Adipocyte (in vitro differentiated cells): ENCODE measurements around the gene KRTAP10-9.
"Not testable (repeated sequence)": the region's sequence is repeated elsewhere in the genome, so short reads cannot be mapped to it uniquely, and the experiment has no call there.

Experiments used
- DNase-seq: peaks from one replicate; pipeline ENCODE4 v3.0.0-alpha.2; 2015; ENCODE audit warnings: low read depth
- H3K27me3 ChIP-seq: replicated peaks from 2 replicates; pipeline ENCODE4 v1.7.0; 2013; ENCODE audit warnings: mild to moderate bottlenecking, low read length, moderate library complexity; ENCODE audit not compliant: control insufficient read depth, insufficient read depth
- H3K36me3 ChIP-seq: 2 replicates; pipeline ENCODE4 v1.7.0; 2013; ENCODE audit warnings: low read length, mild to moderate bottlenecking, moderate library complexity; ENCODE audit not compliant: control insufficient read depth, insufficient read depth, severe bottlenecking
- H3K4me1 ChIP-seq: 2 replicates; pipeline ENCODE4 v1.7.0; 2013; ENCODE audit warnings: mild to moderate bottlenecking, low read length, moderate library complexity; ENCODE audit not compliant: control insufficient read depth, insufficient read depth
- H3K4me3 ChIP-seq: 2 replicates; pipeline ENCODE4 v1.7.0; 2013; ENCODE audit warnings: mild to moderate bottlenecking, low read length, moderate library complexity
- H3K9ac ChIP-seq: 2 replicates; pipeline ENCODE4 v1.7.0; 2013; ENCODE audit warnings: mild to moderate bottlenecking, low read length, moderate library complexity
- H3K9me3 ChIP-seq: 2 replicates; pipeline ENCODE4 v1.7.0; 2013; ENCODE audit warnings: mild to moderate bottlenecking, low read length, moderate library complexity; ENCODE audit not compliant: control insufficient read depth

KRTAP10-9 gene

GRCh38 chr21:44626673-44627143 lies at the start of gene KRTAP10-9:
Gene KRTAP10-9, plus strand, starts transcription at chr21:44627093. Its CDS starts 79 bp downstream, at chr21:44627172.
- no peaks in the 10 kb centered on the region for H3K4me1 ChIP-seq
- no peak within 1 kb of the TSS for H3K4me3 ChIP-seq

GRCh38 chr21:44578371-44579055 lies 48.4 kb upstream of the KRTAP10-9 start:
- Histone ChIP-seq H3K9ac (no peak overlapping the region), H3K4me3 (no peak overlapping the region), H3K36me3 (no peaks in the 10 kb centered on the region), H3K4me1 (no peaks in the 10 kb centered on the region), H3K27me3 (no peaks in the 10 kb centered on the region), H3K9me3 (peaks cover 37% of the 10 kb centered on the region)
- DNase-seq = no peak

More at GRCh38 chr21:44626673-44627143, at the start of gene KRTAP10-9:
- no peaks in the 10 kb centered on the region for H3K27me3 ChIP-seq
- H3K9ac ChIP-seq = no peak within 1 kb of the TSS
- no peak for DNase-seq
- H3K36me3 ChIP-seq = no peaks in the 10 kb centered on the region
- peaks cover 41% of the 10 kb centered on the region for H3K9me3 ChIP-seq

GRCh38 chr21:44579056-44579832 lies 47.6 kb upstream of the KRTAP10-9 start:
- Histone ChIP-seq H3K27me3 (no peaks in the 10 kb centered on the region), H3K9ac (no peak overlapping the region), H3K9me3 (peaks cover 37% of the 10 kb centered on the region), H3K4me1 (no peaks in the 10 kb centered on the region), H3K4me3 (no peak overlapping the region), H3K36me3 (no peaks in the 10 kb centered on the region)
- DNase-seq = no peak

GRCh38 chr21:44579833-44580144 lies 47.1 kb upstream of the KRTAP10-9 start:
- Histone ChIP-seq H3K4me3 (no peak overlapping the region), H3K9ac (no peak overlapping the region), H3K4me1 (no peaks in the 10 kb centered on the region), H3K36me3 (no peaks in the 10 kb centered on the region), H3K27me3 (no peaks in the 10 kb centered on the region), H3K9me3 (peaks cover 37% of the 10 kb centered on the region)
- no peak for DNase-seq

- peaks cover 40% of the 10 kb centered on the region for H3K9me3 ChIP-seq
- not testable (repeated sequence) for DNase-seq, H3K36me3 ChIP-seq, H3K9ac ChIP-seq, H3K4me3 ChIP-seq, H3K27me3 ChIP-seq, H3K4me1 ChIP-seq
Observed at GRCh38 chr21:44580231-44580821, 46.6 kb upstream of the KRTAP10-9 start, which contains the start of gene KRTAP10-5. Gene KRTAP10-5, minus strand, starts transcription at chr21:44580604. Its CDS starts 26 bp downstream, at chr21:44580578.

GRCh38 chr21:44581158-44581557 lies 45.7 kb upstream of the KRTAP10-9 start:
- Histone ChIP-seq H3K36me3 (no peaks in the 10 kb centered on the region), H3K4me1 (no peaks in the 10 kb centered on the region), H3K27me3 (no peaks in the 10 kb centered on the region), H3K4me3 (no peak overlapping the region), H3K9me3 (peaks cover 38% of the 10 kb centered on the region), H3K9ac (no peak overlapping the region)
- no peak for DNase-seq

- Histone ChIP-seq H3K9me3 (peaks cover 30% of the 10 kb centered on the region), H3K9ac (no peak overlapping the region), H3K4me3 (no peak overlapping the region), H3K27me3 (no peaks in the 10 kb centered on the region), H3K4me1 (no peaks in the 10 kb centered on the region), H3K36me3 (no peaks in the 10 kb centered on the region)
- no peak for DNase-seq
Observed at GRCh38 chr21:44582055-44582454, 44.8 kb upstream of the KRTAP10-9 start.

- Histone ChIP-seq H3K9ac (no peak overlapping the region), H3K9me3 (peaks cover 25% of the 10 kb centered on the region), H3K4me3 (no peak overlapping the region), H3K27me3 (no peaks in the 10 kb centered on the region), H3K36me3 (no peaks in the 10 kb centered on the region), H3K4me1 (no peaks in the 10 kb centered on the region)
- no peak for DNase-seq
Observed at GRCh38 chr21:44583089-44583799, 43.6 kb upstream of the KRTAP10-9 start.

GRCh38 chr21:44583800-44584147 lies 43.1 kb upstream of the KRTAP10-9 start:
- no peak overlapping the region for H3K9ac ChIP-seq
- DNase-seq = no peak
- no peaks in the 10 kb centered on the region for H3K4me1 ChIP-seq
- no peaks in the 10 kb centered on the region for H3K27me3 ChIP-seq
- no peak overlapping the region for H3K4me3 ChIP-seq
- no peaks in the 10 kb centered on the region for H3K36me3 ChIP-seq
- peaks cover 25% of the 10 kb centered on the region for H3K9me3 ChIP-seq

GRCh38 chr21:44585892-44586291 lies 41.0 kb upstream of the KRTAP10-9 start:
- no peaks in the 10 kb centered on the region for H3K27me3 ChIP-seq
- peaks cover 22% of the 10 kb centered on the region for H3K9me3 ChIP-seq
- H3K9ac ChIP-seq = no peak overlapping the region
- H3K4me1 ChIP-seq = no peaks in the 10 kb centered on the region
- no peak for DNase-seq
- H3K36me3 ChIP-seq = no peaks in the 10 kb centered on the region
- H3K4me3 ChIP-seq = no peak overlapping the region

- DNase-seq = no peak
- peaks cover 4% of the 10 kb centered on the region for H3K4me1 ChIP-seq
- peaks cover 18% of the 10 kb centered on the region for H3K27me3 ChIP-seq
- peaks cover 8% of the 10 kb centered on the region for H3K9me3 ChIP-seq
- no peak overlapping the region for H3K4me3 ChIP-seq
- H3K36me3 ChIP-seq = no peaks in the 10 kb centered on the region
- no peak overlapping the region for H3K9ac ChIP-seq
Observed at GRCh38 chr21:44589094-44589493, 37.8 kb upstream of the KRTAP10-9 start.
